A549 treated with GW870086 at 1 μM for 4 hours (cell line): ENCODE results near the gene OGA. TPM values are rescaled to one million over a fixed set of nuclear protein-coding genes. Genes with fewer than 3 reads are reported as not detected.

Experiments
- total RNA-seq: library from RNA; stranded (reverse); fragments of 200-300 nt; extraction: Qiagen RNA extraction; gene quantifications from 5 replicates; pipeline ENCODE4 v1.2.3, GENCODE V29; 2022; ENCODE audit warnings: low read depth

The OGA gene
- 59.7 to 74.5 TPM (median 69.0 TPM) in 5 replicates for total RNA-seq

DNA sequence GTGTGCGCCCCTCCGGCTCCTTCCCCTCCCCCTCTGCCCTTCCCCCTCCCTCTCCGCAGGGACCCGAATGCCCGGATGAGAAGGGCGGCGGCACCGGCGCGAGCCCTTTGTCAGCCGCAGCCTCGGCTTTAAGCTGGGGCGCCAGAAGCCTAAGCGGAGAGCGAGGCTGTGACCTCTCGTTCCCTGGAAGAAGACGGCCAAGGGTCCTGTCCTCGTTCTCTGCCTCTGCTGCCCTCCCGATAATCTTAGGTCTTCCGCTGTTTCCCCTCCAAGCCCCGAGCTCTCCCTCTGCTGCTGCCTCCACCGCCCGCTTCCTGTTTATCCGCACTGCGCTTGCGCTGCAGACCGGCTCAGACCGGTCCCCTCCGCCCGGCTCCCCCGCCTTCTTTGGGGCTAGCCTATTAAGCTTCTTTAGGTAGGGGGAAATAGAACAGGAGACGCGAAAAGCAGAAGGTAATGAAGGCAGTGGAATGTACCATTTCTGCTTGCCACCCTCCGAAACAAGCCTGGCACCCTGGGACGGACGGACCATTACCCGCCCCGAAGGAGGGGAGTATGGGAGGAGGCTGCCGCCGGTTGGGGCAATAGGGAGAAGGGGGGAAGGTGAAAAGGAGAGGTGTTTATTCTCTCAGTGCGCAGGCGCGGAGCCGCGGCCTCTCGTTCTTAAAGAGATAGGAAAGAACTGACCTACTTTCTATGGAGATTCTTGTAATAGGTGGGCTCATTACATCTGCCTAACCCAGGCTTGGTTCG lies at the start of gene OGA:
Gene OGA (minus strand): TSS at position 326 of the 753 bp plus-strand sequence. CDS start 422 bp downstream, outside the sequence.

GRCh38 chr10:101843032-101844021 lies 25.1 kb upstream of the OGA start, which contains the start of gene KCNIP2:
KCNIP2 (minus strand) TSS chr10:101843800; CDS start chr10:101843568, 232 bp downstream.

GRCh38 chr10:101782811-101783735 lies 35.2 kb downstream of the OGA start, which contains the start of gene NPM3:
NPM3 (minus strand) TSS chr10:101783446; CDS start chr10:101783390, 56 bp downstream.

GRCh38 chr10:101775273-101776160 lies 42.7 kb downstream of the OGA start, which contains the start of gene FGF8:
FGF8 (minus strand) TSS chr10:101776114; CDS start chr10:101775900, 214 bp downstream.

Other genes with a start within 250 kb of the OGA start
- gene POLL, start 230.2 kb downstream of the OGA start, total RNA-seq = 12.6 to 17.9 TPM (median 16.4 TPM) in 5 replicates
- gene DPCD, start 230.1 kb downstream of the OGA start, total RNA-seq = 31.4 to 41.4 TPM (median 31.6 TPM) in 5 replicates
- gene FBXW4, start 123.3 kb downstream of the OGA start, total RNA-seq = 17.4 to 22.7 TPM (median 20.1 TPM) in 5 replicates
- not detected in 5 replicates for gene FGF8, start 42.3 kb downstream of the OGA start, total RNA-seq
- 105 to 122 TPM (median 120 TPM) in 5 replicates for gene NPM3, start 35.0 kb downstream of the OGA start, total RNA-seq
- 0.79 to 0.95 TPM (median 0.81 TPM) in 4 of 5 replicates, not detected in the other for gene KCNIP2, start 25.4 kb upstream of the OGA start, total RNA-seq
- 10.0 to 12.2 TPM (median 11.1 TPM) in 5 replicates for gene ARMH3, start 237.7 kb upstream of the OGA start, total RNA-seq
- 27.0 to 37.5 TPM (median 34.4 TPM) in 5 replicates for gene HPS6, start 246.9 kb upstream of the OGA start, total RNA-seq